NCI-H2029 treated with DMSO at 0.1 percent for 48 hours (cell line): Measurements from ENCODE around the gene RBPMS2.
"Not testable (repeated sequence)": the region's sequence is repeated elsewhere in the genome, so short reads cannot be mapped to it uniquely, and the experiment has no call there.

Source experiments
- DNase-seq: peaks from one replicate; lab custom pipeline; 2025; lab: John Stamatoyannopoulos, UW

RBPMS2 gene

GRCh38 chr15:64775551-64776401, at the start of gene RBPMS2:
TSS of gene RBPMS2 (minus strand) at chr15:64775589. CDS start at chr15:64775319, 270 bp downstream.
- DNase-seq = no peak

GRCh38 chr15:64824929-64825430, 49.6 kb upstream of the RBPMS2 start:
- DNase-seq = no peak

GRCh38 chr15:64816452-64816851, 41.1 kb upstream of the RBPMS2 start:
- DNase-seq = no peak

- not testable (repeated sequence) for DNase-seq
Measured at GRCh38 chr15:64814965-64815364, 39.6 kb upstream of the RBPMS2 start.

GRCh38 chr15:64814283-64814682, 38.9 kb upstream of the RBPMS2 start:
- not testable (repeated sequence) for DNase-seq

GRCh38 chr15:64813075-64813474, 37.7 kb upstream of the RBPMS2 start:
- DNase-seq = no peak

- no peak for DNase-seq
Measured at GRCh38 chr15:64810497-64811326, 35.3 kb upstream of the RBPMS2 start.

- peak; percentile 25 for DNase-seq
Measured at GRCh38 chr15:64809649-64810496, 34.5 kb upstream of the RBPMS2 start.

GRCh38 chr15:64808785-64809453, 33.5 kb upstream of the RBPMS2 start:
- DNase-seq = no peak

GRCh38 chr15:64807751-64808222, 32.4 kb upstream of the RBPMS2 start:
- DNase-seq = no peak

GRCh38 chr15:64807051-64807749, 31.8 kb upstream of the RBPMS2 start:
- no peak for DNase-seq

- no peak for DNase-seq
Measured at GRCh38 chr15:64806509-64806908, 31.1 kb upstream of the RBPMS2 start.

GRCh38 chr15:64804619-64805018, 29.2 kb upstream of the RBPMS2 start:
- no peak for DNase-seq

- no peak for DNase-seq
Measured at GRCh38 chr15:64803526-64803925, 28.1 kb upstream of the RBPMS2 start.

GRCh38 chr15:64800476-64800875, 25.1 kb upstream of the RBPMS2 start:
- DNase-seq = no peak

- DNase-seq = not testable (repeated sequence)
Measured at GRCh38 chr15:64798905-64799304, 23.5 kb upstream of the RBPMS2 start.

GRCh38 chr15:64795921-64796320, 20.5 kb upstream of the RBPMS2 start:
- DNase-seq = not testable (repeated sequence)

- DNase-seq = not testable (repeated sequence)
Measured at GRCh38 chr15:64795299-64795698, 19.9 kb upstream of the RBPMS2 start.

- DNase-seq = no peak
Measured at GRCh38 chr15:64792282-64792681, 16.9 kb upstream of the RBPMS2 start.

GRCh38 chr15:64791401-64791800, 16.0 kb upstream of the RBPMS2 start:
- no peak for DNase-seq
